Keratinocyte (primary cell): ENCODE results near the gene MTCH1. TPM values are rescaled to one million over a fixed set of nuclear protein-coding genes. Genes with fewer than 3 reads are reported as not detected.

Experiments
- DNase-seq: peaks from one replicate; pipeline ENCODE4 v3.0.0-alpha.2; 2011; ENCODE audit warnings: low read depth, missing footprints, low spot score
- FAIRE-seq: peaks from 2 replicates; lab custom pipeline; 2011; peaks lifted over from hg19 to GRCh38; lab: Jason Lieb, UNC
- H2AFZ ChIP-seq: 2 replicates; pipeline ENCODE4 v1.6.0; 2012; ENCODE audit warnings: low read length, control low read depth, inconsistent platforms; ENCODE audit not compliant: control insufficient read depth
- H3K27ac ChIP-seq: 2 replicates; pipeline ENCODE4 v1.5.1; 2011; ENCODE audit warnings: low read length; ENCODE audit not compliant: control insufficient read depth, insufficient read depth
- H3K27me3 ChIP-seq: 3 replicates; pipeline ENCODE4 v1.6.0; 2011; ENCODE audit warnings: low read length; ENCODE audit not compliant: control insufficient read depth, insufficient read depth; ENCODE audit errors: extremely low read depth
- H3K36me3 ChIP-seq, 2 experiments: 2 replicates in 1 of 2; 3 replicates in 1 of 2; pipeline ENCODE4 v1.5.1; 2011; ENCODE audit warnings: low read length in 2 of 2, mild to moderate bottlenecking in 1 of 2; ENCODE audit not compliant: control insufficient read depth in 2 of 2, insufficient read depth in 2 of 2; ENCODE audit errors: extremely low read depth in 1 of 2
- H3K4me1 ChIP-seq: 3 replicates; pipeline ENCODE4 v1.5.1; 2011; ENCODE audit warnings: low read length; ENCODE audit not compliant: control insufficient read depth, insufficient read depth; ENCODE audit errors: extremely low read depth
- H3K4me2 ChIP-seq: 3 replicates; pipeline ENCODE4 v1.6.0; 2011; ENCODE audit warnings: low read depth, low read length; ENCODE audit not compliant: control insufficient read depth, insufficient read depth; ENCODE audit errors: extremely low read depth
- H3K4me3 ChIP-seq, 3 experiments: fragments of 200-600 bp in 1 of 3; sonication (generic) in 1 of 3; 2 replicates in 2 of 3; 3 replicates in 1 of 3; pipeline ENCODE4 v1.5.1; 2011 to 2016; ENCODE audit warnings: low read length in 3 of 3, mild to moderate bottlenecking in 3 of 3, control low read depth in 2 of 3, inconsistent platforms in 1 of 3, low read depth in 1 of 3, mixed read lengths in 1 of 3, mixed run types in 1 of 3, moderate library complexity in 1 of 3; ENCODE audit not compliant: control insufficient read depth in 2 of 3, insufficient read depth in 2 of 3; ENCODE audit errors: extremely low read depth in 1 of 3
- H3K79me2 ChIP-seq: 2 replicates; pipeline ENCODE4 v1.6.0; 2012; ENCODE audit warnings: low read length; ENCODE audit not compliant: control insufficient read depth, insufficient read depth
- H3K9ac ChIP-seq: 3 replicates; pipeline ENCODE4 v1.6.0; 2011; ENCODE audit warnings: low read length; ENCODE audit not compliant: control insufficient read depth, insufficient read depth; ENCODE audit errors: extremely low read depth
- H3K9me1 ChIP-seq: 3 replicates; pipeline ENCODE4 v1.6.0; 2011; ENCODE audit warnings: low read length; ENCODE audit not compliant: control insufficient read depth, insufficient read depth; ENCODE audit errors: extremely low read depth
- H3K9me3 ChIP-seq: 2 replicates; pipeline ENCODE4 v1.5.1; 2012; ENCODE audit warnings: low read depth, low read length; ENCODE audit not compliant: control insufficient read depth
- H4K20me1 ChIP-seq: 3 replicates; pipeline ENCODE4 v1.6.0; 2011; ENCODE audit warnings: low read length; ENCODE audit not compliant: control insufficient read depth, insufficient read depth; ENCODE audit errors: extremely low read depth
- EZH2 ChIP-seq: IDR thresholded peaks from one replicate; pipeline ENCODE4 v1.6.1; 2012; ENCODE audit warnings: inconsistent platforms, mild to moderate bottlenecking, low read length, moderate library complexity
- dilution Hi-C: fragments of 300-500 bp; cut with MboI; formaldehyde crosslinking; loops from one replicate; pipeline ENCODE4 v1.7.0; 2020; ENCODE audit warnings: low sequenced_read_pairs; ENCODE audit not compliant: extremely low pct_ligation_motif_present
- polyA plus RNA-seq, 5 experiments: library from polyadenylated mRNA; depleted of rRNA in 3 of 5; stranded (reverse) in 3 of 5; stranded (forward) in 1 of 5; unstranded in 1 of 5; fragments of >200 nt; gene quantifications; 1 replicate in 1 of 5; 2 replicates in 3 of 5; 3 replicates in 1 of 5; pipeline versions ENCODE4 v1.2.1 to v1.2.3, GENCODE V29; 2011 to 2012; ENCODE audit warnings: missing spikeins in 2 of 5, low read depth in 1 of 5, low replicate concordance in 1 of 5
- TF ChIP-seq, protein P1 (sequence below), 3 experiments: IDR thresholded peaks in 1 of 3; conservative IDR thresholded peaks in 1 of 3; optimal IDR thresholded peaks in 1 of 3; 2 replicates in 2 of 3; 3 replicates in 1 of 3; pipeline versions ENCODE3 to v1.5.1; 2011; ENCODE audit warnings: low read length in 3 of 3, mild to moderate bottlenecking in 3 of 3, moderate library complexity in 2 of 3, control low read depth in 1 of 3, inconsistent platforms in 1 of 3; ENCODE audit not compliant: insufficient read depth in 2 of 3; ENCODE audit errors: extremely low read depth in 1 of 3

Gene MTCH1
- polyA plus RNA-seq, 1 donor (not counting 4 experiments of a cell fraction or from before 2014, with no cell fraction given), result 88.8 TPM

DNA sequence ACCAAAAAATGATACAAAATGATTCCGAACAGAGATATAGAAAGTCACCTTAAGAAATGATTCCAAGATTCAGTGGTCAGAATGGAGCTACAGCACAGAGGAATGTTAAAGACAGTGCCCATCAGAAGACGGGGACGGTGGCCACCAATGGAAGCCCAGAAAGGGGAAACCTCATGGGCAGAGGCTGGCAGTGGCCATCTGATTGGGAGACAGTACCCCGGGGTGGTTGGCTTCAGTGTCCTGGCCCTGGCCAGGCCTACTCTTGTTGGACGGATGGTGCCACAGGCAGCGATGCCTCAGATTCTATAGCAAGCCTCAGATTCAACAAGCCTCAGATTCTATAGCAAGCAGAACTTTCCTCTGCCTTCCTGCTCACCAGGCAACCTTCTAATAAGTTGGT, 48.1 kb downstream of the MTCH1 start:
- no peak for DNase-seq
- dilution Hi-C loops, result no loop called here

DNA sequence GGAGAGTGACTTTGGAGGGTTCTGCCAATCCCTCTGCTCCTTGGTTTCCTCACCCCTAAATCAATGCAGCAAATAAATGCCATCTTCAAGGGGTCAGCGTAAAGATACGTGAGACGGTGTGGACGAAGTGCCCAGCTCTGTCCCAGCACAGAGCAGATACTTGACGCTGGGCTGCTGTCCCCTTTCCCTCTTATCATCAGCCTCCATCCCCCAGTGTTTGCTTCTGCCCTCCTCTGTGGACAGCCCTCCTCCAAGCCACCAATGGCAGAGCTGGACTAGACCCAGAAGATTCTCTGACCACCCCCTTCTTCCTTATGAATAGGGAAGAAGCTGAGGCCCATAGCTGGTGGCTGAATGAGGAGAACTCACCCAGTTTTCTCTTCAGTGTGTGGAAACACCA, 49.2 kb downstream of the MTCH1 start:
- Histone ChIP-seq H3K9me1 (no peaks in the 10 kb centered on the region), H3K9me3 (no peaks in the 10 kb centered on the region), H3K4me1 (peaks cover 17% of the 10 kb centered on the region), H3K4me2 (no peak overlapping the region), H3K27me3 (no peaks in the 10 kb centered on the region), H3K36me3 (no peaks in the 10 kb centered on the region), H3K27ac (no peak overlapping the region), H2AFZ (no peak overlapping the region), H3K9ac (no peak overlapping the region), H4K20me1 (no peaks in the 10 kb centered on the region), H3K79me2 (no peaks in the 10 kb centered on the region), H3K4me3 (no peak overlapping the region)
- DNase-seq (no peak), FAIRE-seq (no peak)
- dilution Hi-C loops, result no loop called here
- TF ChIP-seq, protein P1, sequence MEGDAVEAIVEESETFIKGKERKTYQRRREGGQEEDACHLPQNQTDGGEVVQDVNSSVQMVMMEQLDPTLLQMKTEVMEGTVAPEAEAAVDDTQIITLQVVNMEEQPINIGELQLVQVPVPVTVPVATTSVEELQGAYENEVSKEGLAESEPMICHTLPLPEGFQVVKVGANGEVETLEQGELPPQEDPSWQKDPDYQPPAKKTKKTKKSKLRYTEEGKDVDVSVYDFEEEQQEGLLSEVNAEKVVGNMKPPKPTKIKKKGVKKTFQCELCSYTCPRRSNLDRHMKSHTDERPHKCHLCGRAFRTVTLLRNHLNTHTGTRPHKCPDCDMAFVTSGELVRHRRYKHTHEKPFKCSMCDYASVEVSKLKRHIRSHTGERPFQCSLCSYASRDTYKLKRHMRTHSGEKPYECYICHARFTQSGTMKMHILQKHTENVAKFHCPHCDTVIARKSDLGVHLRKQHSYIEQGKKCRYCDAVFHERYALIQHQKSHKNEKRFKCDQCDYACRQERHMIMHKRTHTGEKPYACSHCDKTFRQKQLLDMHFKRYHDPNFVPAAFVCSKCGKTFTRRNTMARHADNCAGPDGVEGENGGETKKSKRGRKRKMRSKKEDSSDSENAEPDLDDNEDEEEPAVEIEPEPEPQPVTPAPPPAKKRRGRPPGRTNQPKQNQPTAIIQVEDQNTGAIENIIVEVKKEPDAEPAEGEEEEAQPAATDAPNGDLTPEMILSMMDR (optimal IDR thresholded peaks at IDR 0.05 in 1 of 3, IDR thresholded peaks at IDR 0.05 in 1 of 3, conservative IDR thresholded peaks at IDR 0.05 in 1 of 3; ENCODE audit: extremely low read depth in 1 of 3, insufficient read depth in 2 of 3, low read length in 3 of 3), result no peak
- no peak for TF ChIP-seq EZH2

More for the DNA sequence above, 48.1 kb downstream of the MTCH1 start:
- Histone ChIP-seq H3K36me3 (no peaks in the 10 kb centered on the region), H3K9me3 (no peaks in the 10 kb centered on the region), H3K4me2 (no peak overlapping the region), H2AFZ (no peak overlapping the region), H3K9me1 (no peaks in the 10 kb centered on the region), H3K4me3 (no peak overlapping the region), H3K4me1 (peaks cover 15% of the 10 kb centered on the region), H3K9ac (no peak overlapping the region), H4K20me1 (no peaks in the 10 kb centered on the region), H3K27ac (no peak overlapping the region), H3K79me2 (no peaks in the 10 kb centered on the region), H3K27me3 (no peaks in the 10 kb centered on the region)
- FAIRE-seq, result no peak
- no peak for TF ChIP-seq EZH2
- TF ChIP-seq, protein P1 (optimal IDR thresholded peaks at IDR 0.05 in 1 of 3, IDR thresholded peaks at IDR 0.05 in 1 of 3, conservative IDR thresholded peaks at IDR 0.05 in 1 of 3; ENCODE audit: extremely low read depth in 1 of 3, insufficient read depth in 2 of 3, low read length in 3 of 3), result no peak
